ENCODE measurements around the gene TMEM243.

TMEM243 gene

GRCh38 chr7:87199241-87199640 lies 20.3 kb downstream of the TMEM243 start:
- DNase-seq (ENCODE audit: low spot score in 2 of 2) (no peak), ATAC-seq (no peak)
- H3K4me3 Mint-ChIP-seq: no peak overlapping the region
- H3K36me3 Mint-ChIP-seq: peaks cover 100% of the 10 kb centered on the region
- H3K4me1 Mint-ChIP-seq: peaks cover 33% of the 10 kb centered on the region
- peak overlapping the region; percentile 67 for H3K27ac Mint-ChIP-seq
- no peaks in the 10 kb centered on the region for H3K9me3 Mint-ChIP-seq

- ATAC-seq (no peak), DNase-seq (ENCODE audit: low spot score in 2 of 2) (no peak)
- H3K4me3 Mint-ChIP-seq: no peak overlapping the region
- H3K27ac Mint-ChIP-seq: peak overlapping the region; percentile 79
- peaks cover 100% of the 10 kb centered on the region for H3K36me3 Mint-ChIP-seq
- peaks cover 19% of the 10 kb centered on the region for H3K4me1 Mint-ChIP-seq
- H3K9me3 Mint-ChIP-seq: no peaks in the 10 kb centered on the region
Observed at GRCh38 chr7:87193912-87194311, 25.6 kb downstream of the TMEM243 start.

GRCh38 chr7:87192784-87193487 lies 26.6 kb downstream of the TMEM243 start:
- H3K27ac Mint-ChIP-seq: peak overlapping the region; percentile 79
- ATAC-seq (no peak), DNase-seq (ENCODE audit: low spot score in 2 of 2) (no peak)
- H3K9me3 Mint-ChIP-seq: no peaks in the 10 kb centered on the region
- H3K4me1 Mint-ChIP-seq: peaks cover 18% of the 10 kb centered on the region
- H3K36me3 Mint-ChIP-seq: peaks cover 100% of the 10 kb centered on the region
- no peak overlapping the region for H3K4me3 Mint-ChIP-seq

- Mint-ChIP-seq H3K36me3 (peaks cover 100% of the 10 kb centered on the region), H3K27ac (peak overlapping the region; percentile 6), H3K4me1 (peaks cover 19% of the 10 kb centered on the region), H3K9me3 (no peaks in the 10 kb centered on the region), H3K4me3 (no peak overlapping the region)
- DNase-seq (ENCODE audit: low spot score in 2 of 2) (no peak), ATAC-seq (peak; percentile 84)
Observed at GRCh38 chr7:87190783-87191182, 28.7 kb downstream of the TMEM243 start.

- Mint-ChIP-seq H3K27ac (no peak overlapping the region), H3K4me1 (peaks cover 26% of the 10 kb centered on the region), H3K9me3 (no peaks in the 10 kb centered on the region), H3K36me3 (peaks cover 100% of the 10 kb centered on the region), H3K4me3 (no peak overlapping the region)
- ATAC-seq (no peak), DNase-seq (ENCODE audit: low spot score in 2 of 2) (no peak)
Observed at GRCh38 chr7:87188930-87189329, 30.6 kb downstream of the TMEM243 start.

- no peak for DNase-seq (ENCODE audit: low spot score in 2 of 2)
- H3K9me3 Mint-ChIP-seq: no peaks in the 10 kb centered on the region
- H3K27ac Mint-ChIP-seq: no peak overlapping the region
- H3K4me3 Mint-ChIP-seq: no peak overlapping the region
- H3K36me3 Mint-ChIP-seq: peaks cover 100% of the 10 kb centered on the region
- H3K4me1 Mint-ChIP-seq: peaks cover 17% of the 10 kb centered on the region
- ATAC-seq: no peak
Observed at GRCh38 chr7:87187120-87187519, 32.4 kb downstream of the TMEM243 start.

GRCh38 chr7:87179180-87179579 lies 40.4 kb downstream of the TMEM243 start:
- ATAC-seq (no peak), DNase-seq (ENCODE audit: low spot score in 2 of 2) (no peak)
- Mint-ChIP-seq H3K36me3 (peaks cover 100% of the 10 kb centered on the region), H3K4me1 (peaks cover 8% of the 10 kb centered on the region), H3K27ac (no peak overlapping the region), H3K4me3 (no peak overlapping the region), H3K9me3 (no peaks in the 10 kb centered on the region)

GRCh38 chr7:87178320-87178719 lies 41.2 kb downstream of the TMEM243 start:
- no peak for ATAC-seq
- Mint-ChIP-seq H3K9me3 (no peaks in the 10 kb centered on the region), H3K27ac (no peak overlapping the region), H3K4me1 (peaks cover 8% of the 10 kb centered on the region), H3K4me3 (no peak overlapping the region), H3K36me3 (peaks cover 100% of the 10 kb centered on the region)
- no peak for DNase-seq (ENCODE audit: low spot score in 2 of 2)

- no peak for ATAC-seq
- Mint-ChIP-seq H3K4me1 (peaks cover 25% of the 10 kb centered on the region), H3K9me3 (no peaks in the 10 kb centered on the region), H3K27ac (peak overlapping the region; percentile 21), H3K4me3 (no peak overlapping the region), H3K36me3 (peaks cover 100% of the 10 kb centered on the region)
- DNase-seq (ENCODE audit: low spot score in 2 of 2): no peak
Observed at GRCh38 chr7:87173471-87173870, 46.1 kb downstream of the TMEM243 start.

GRCh38 chr7:87171282-87171934 lies 48.1 kb downstream of the TMEM243 start:
- peaks cover 100% of the 10 kb centered on the region for H3K36me3 Mint-ChIP-seq
- no peak overlapping the region for H3K4me3 Mint-ChIP-seq
- H3K4me1 Mint-ChIP-seq: peaks cover 24% of the 10 kb centered on the region
- H3K27ac Mint-ChIP-seq: no peak overlapping the region
- no peaks in the 10 kb centered on the region for H3K9me3 Mint-ChIP-seq
- no peak for DNase-seq (ENCODE audit: low spot score in 2 of 2)
- no peak for ATAC-seq

GRCh38 chr7:87170828-87171227 lies 48.7 kb downstream of the TMEM243 start:
- H3K36me3 Mint-ChIP-seq: peaks cover 100% of the 10 kb centered on the region

GRCh38 chr7:87164433-87164832 lies 55.1 kb downstream of the TMEM243 start:
- DNase-seq (ENCODE audit: low spot score in 2 of 2) (no peak), ATAC-seq (no peak)
- Mint-ChIP-seq H3K36me3 (peaks cover 97% of the 10 kb centered on the region), H3K27ac (no peak overlapping the region), H3K9me3 (no peaks in the 10 kb centered on the region), H3K4me3 (no peak overlapping the region), H3K4me1 (peaks cover 34% of the 10 kb centered on the region)

More at GRCh38 chr7:87170828-87171227, 48.7 kb downstream of the TMEM243 start:
- Mint-ChIP-seq H3K4me1 (peaks cover 24% of the 10 kb centered on the region), H3K4me3 (no peak overlapping the region), H3K27ac (peak overlapping the region; percentile 48), H3K9me3 (no peaks in the 10 kb centered on the region)
- no peak for ATAC-seq
- DNase-seq (ENCODE audit: low spot score in 2 of 2): no peak

- DNase-seq (ENCODE audit: low spot score in 2 of 2) (no peak), ATAC-seq (no peak)
- Mint-ChIP-seq H3K27ac (no peak overlapping the region), H3K9me3 (no peaks in the 10 kb centered on the region), H3K36me3 (peaks cover 87% of the 10 kb centered on the region), H3K4me1 (peaks cover 45% of the 10 kb centered on the region), H3K4me3 (no peak overlapping the region)
Observed at GRCh38 chr7:87159538-87159937, 60.0 kb downstream of the TMEM243 start.

- H3K9me3 Mint-ChIP-seq: no peaks in the 10 kb centered on the region
- ATAC-seq (no peak), DNase-seq (ENCODE audit: low spot score in 2 of 2) (no peak)
- H3K36me3 Mint-ChIP-seq: peaks cover 82% of the 10 kb centered on the region
- H3K4me1 Mint-ChIP-seq: peaks cover 48% of the 10 kb centered on the region
- no peak overlapping the region for H3K4me3 Mint-ChIP-seq
- no peak overlapping the region for H3K27ac Mint-ChIP-seq
Observed at GRCh38 chr7:87156709-87157108, 62.8 kb downstream of the TMEM243 start.

GRCh38 chr7:87155788-87156187 lies 63.7 kb downstream of the TMEM243 start:
- no peaks in the 10 kb centered on the region for H3K9me3 Mint-ChIP-seq
- H3K4me1 Mint-ChIP-seq: peaks cover 51% of the 10 kb centered on the region
- ATAC-seq: no peak
- H3K36me3 Mint-ChIP-seq: peaks cover 75% of the 10 kb centered on the region
- H3K4me3 Mint-ChIP-seq: peak overlapping the region; percentile 30
- H3K27ac Mint-ChIP-seq: peak overlapping the region; percentile 34
- DNase-seq (ENCODE audit: low spot score in 2 of 2): no peak

GRCh38 chr7:87154569-87154968 lies 65.0 kb downstream of the TMEM243 start:
- Mint-ChIP-seq H3K9me3 (no peaks in the 10 kb centered on the region), H3K4me3 (peak overlapping the region; percentile 87), H3K4me1 (peaks cover 43% of the 10 kb centered on the region), H3K27ac (peak overlapping the region; percentile 46), H3K36me3 (peaks cover 63% of the 10 kb centered on the region)
- no peak for ATAC-seq
- no peak for DNase-seq (ENCODE audit: low spot score in 2 of 2)
